ENCODE data around the gene RAD51B.

RAD51B gene

GRCh38 chr14:68463299-68463698, 643.7 kb downstream of the RAD51B start:
- Mint-ChIP-seq H3K4me1 (ENCODE audit: low read depth in 2 of 2) (peaks cover 3 to 6% of the 10 kb centered on the region in 2 donors), H3K9me3 (no peaks in the 10 kb centered on the region), H3K27ac (no peak overlapping the region), H3K4me3 (no peak overlapping the region), H3K27me3 (no peaks in the 10 kb centered on the region), H3K36me3 (ENCODE audit: insufficient read depth) (no peaks in the 10 kb centered on the region)
- no peak for DNase-seq
- no peak for ATAC-seq (replicated peaks)

- Mint-ChIP-seq H3K4me1 (ENCODE audit: low read depth in 2 of 2) (peaks cover 8 to 12% of the 10 kb centered on the region in 2 donors), H3K27ac (no peak overlapping the region), H3K36me3 (ENCODE audit: insufficient read depth) (no peaks in the 10 kb centered on the region), H3K27me3 (no peaks in the 10 kb centered on the region), H3K9me3 (no peaks in the 10 kb centered on the region), H3K4me3 (no peak overlapping the region)
- ATAC-seq (replicated peaks): no peak
- DNase-seq: no peak
These were observed 644.3 kb downstream of the RAD51B start for GRCh38 chr14:68463705-68464374.

GRCh38 chr14:68464711-68465110, 645.1 kb downstream of the RAD51B start:
- Mint-ChIP-seq H3K9me3 (no peaks in the 10 kb centered on the region), H3K36me3 (ENCODE audit: insufficient read depth) (no peaks in the 10 kb centered on the region), H3K27me3 (no peaks in the 10 kb centered on the region), H3K27ac (no peak overlapping the region), H3K4me1 (ENCODE audit: low read depth in 2 of 2) (peaks cover 13 to 19% of the 10 kb centered on the region in 2 donors), H3K4me3 (no peak overlapping the region)
- DNase-seq (no peak), ATAC-seq (replicated peaks) (no peak)

DNA sequence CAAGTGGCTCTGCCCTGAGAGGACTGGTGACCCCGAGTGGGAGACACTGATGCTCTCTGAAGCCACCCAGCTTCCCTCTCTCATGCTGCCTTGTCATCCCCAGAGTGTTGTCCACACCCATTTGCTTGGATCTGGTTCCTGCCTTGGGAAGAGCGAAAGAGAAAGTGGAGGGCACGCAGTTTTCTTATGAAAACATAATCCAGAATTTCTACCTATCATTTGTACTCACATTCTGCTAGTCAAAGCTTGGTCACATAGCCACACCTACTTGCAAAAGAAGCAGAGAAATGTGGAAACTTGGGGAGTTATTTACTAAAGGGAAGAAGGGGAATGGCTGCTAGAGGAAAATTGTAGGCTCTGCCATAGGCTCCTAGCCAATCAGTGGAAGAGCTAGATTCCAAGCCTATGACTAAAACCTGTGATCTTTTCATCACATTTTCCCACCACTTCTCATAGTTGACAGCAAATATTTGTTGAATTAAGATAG, 647.0 kb downstream of the RAD51B start:
- no peak overlapping the region for H3K27ac Mint-ChIP-seq
- no peak for DNase-seq

GRCh38 chr14:68467425-68467824, 647.8 kb downstream of the RAD51B start:
- H3K27me3 Mint-ChIP-seq: no peaks in the 10 kb centered on the region
- H3K4me3 Mint-ChIP-seq: no peak overlapping the region
- DNase-seq (no peak), ATAC-seq (replicated peaks) (no peak)
- H3K4me1 Mint-ChIP-seq (ENCODE audit: low read depth in 2 of 2): peaks cover 13 to 19% of the 10 kb centered on the region in 2 donors
- H3K27ac Mint-ChIP-seq: no peak overlapping the region
- H3K9me3 Mint-ChIP-seq: no peaks in the 10 kb centered on the region
- H3K36me3 Mint-ChIP-seq (ENCODE audit: insufficient read depth): no peaks in the 10 kb centered on the region

More for the DNA sequence above, 647.0 kb downstream of the RAD51B start:
- ATAC-seq (replicated peaks): no peak
- no peaks in the 10 kb centered on the region for H3K27me3 Mint-ChIP-seq
- H3K4me1 Mint-ChIP-seq (ENCODE audit: low read depth in 2 of 2): peaks cover 13 to 19% of the 10 kb centered on the region in 2 donors
- no peak overlapping the region for H3K4me3 Mint-ChIP-seq
- no peaks in the 10 kb centered on the region for H3K9me3 Mint-ChIP-seq
- no peaks in the 10 kb centered on the region for H3K36me3 Mint-ChIP-seq (ENCODE audit: insufficient read depth)

DNA sequence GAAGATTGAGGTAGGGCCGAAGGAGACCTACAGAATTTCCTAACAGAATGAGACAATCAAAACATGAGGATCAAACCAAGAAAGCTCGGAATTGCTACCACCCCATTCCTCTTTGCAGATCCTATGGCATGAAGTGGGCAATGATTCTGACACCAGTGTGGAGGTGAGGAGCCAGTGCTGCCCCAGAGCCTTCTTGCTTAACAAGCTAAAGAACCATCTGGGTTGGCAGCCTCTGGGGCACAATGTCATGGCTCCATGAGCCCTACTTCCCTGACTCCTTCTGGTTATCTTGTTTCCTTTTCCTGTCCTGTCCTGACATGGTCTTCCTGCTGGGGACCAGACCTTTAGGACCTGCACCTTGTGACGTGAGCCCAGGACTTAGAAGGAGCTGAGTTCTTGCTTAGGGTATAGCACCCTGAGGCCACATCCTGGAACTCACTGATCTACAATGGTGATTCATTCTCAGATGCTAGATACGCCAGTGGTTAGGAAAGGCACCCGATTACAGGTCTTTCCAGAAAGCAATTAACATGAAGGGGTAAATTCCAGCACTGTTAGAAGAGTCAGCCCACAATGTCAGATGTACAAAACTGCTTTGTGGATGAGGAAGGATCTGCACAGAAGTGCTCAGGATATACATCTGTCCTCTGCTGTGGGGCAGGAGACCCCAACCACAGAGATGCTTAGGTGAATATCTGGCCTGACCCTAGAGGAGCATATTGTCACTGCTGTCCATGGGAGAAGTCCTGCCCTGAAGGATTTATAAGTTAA, 649.0 kb downstream of the RAD51B start:
- Mint-ChIP-seq H3K9me3 (no peaks in the 10 kb centered on the region), H3K36me3 (ENCODE audit: insufficient read depth) (no peaks in the 10 kb centered on the region), H3K4me1 (ENCODE audit: low read depth in 2 of 2) (peaks cover 13 to 19% of the 10 kb centered on the region in 2 donors), H3K27me3 (no peaks in the 10 kb centered on the region), H3K4me3 (peak overlapping the region in 1 of 2 donors; percentile 2), H3K27ac (peak overlapping the region; percentile 69 to 81)
- DNase-seq: peak; percentile 3 to 14 (median 11)
- peak; percentile 98 for ATAC-seq (replicated peaks)

DNA sequence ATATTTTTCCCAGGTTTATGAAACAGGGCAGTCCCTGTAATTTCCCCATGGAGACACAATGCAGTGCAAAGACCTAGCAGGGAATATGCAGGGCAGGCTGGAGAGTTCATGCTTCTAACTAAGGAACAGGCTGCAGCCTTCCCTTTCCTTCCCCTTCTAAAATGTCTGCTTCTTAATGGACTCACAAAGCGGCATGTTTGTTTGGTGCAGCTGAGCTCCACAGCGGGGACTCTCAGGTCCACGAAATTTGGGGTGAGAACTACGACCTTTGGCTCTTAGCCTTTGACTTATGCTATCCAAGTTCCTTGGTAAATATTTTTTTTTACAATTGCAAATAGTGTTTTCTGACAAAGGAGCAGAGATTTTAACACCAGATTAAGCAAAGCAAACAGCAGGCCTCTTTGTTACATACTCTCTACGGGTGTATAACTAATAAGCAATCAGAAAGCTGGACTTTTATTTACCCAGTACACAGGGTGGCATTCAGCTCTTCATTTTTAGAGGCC, 649.7 kb downstream of the RAD51B start:
- H3K9me3 Mint-ChIP-seq: no peaks in the 10 kb centered on the region
- ATAC-seq (replicated peaks) (no peak), DNase-seq (no peak)
- peaks cover 13 to 19% of the 10 kb centered on the region in 2 donors for H3K4me1 Mint-ChIP-seq (ENCODE audit: low read depth in 2 of 2)
- H3K4me3 Mint-ChIP-seq: no peak overlapping the region
- peak overlapping the region; percentile 69 to 81 for H3K27ac Mint-ChIP-seq
- no peaks in the 10 kb centered on the region for H3K36me3 Mint-ChIP-seq (ENCODE audit: insufficient read depth)
- H3K27me3 Mint-ChIP-seq: no peaks in the 10 kb centered on the region

DNA sequence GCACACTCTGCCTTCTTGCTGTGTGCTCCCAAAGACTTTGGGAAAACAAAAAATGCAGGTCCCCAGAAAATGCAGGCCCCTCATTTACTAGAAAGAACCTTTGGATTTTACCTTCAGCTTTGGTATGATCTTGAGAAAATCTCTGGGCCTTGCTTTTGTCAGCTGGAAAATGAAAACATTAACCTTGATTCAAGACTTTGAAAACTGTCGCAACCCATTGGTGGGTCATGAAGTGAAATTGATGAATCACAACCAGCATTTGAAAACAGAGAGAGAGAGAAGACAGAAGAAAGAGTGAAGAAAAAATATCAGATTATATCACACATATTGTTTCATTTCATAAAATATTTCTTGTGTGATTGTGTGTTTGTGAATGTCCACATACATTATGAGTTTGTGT, 650.8 kb downstream of the RAD51B start:
- H3K4me1 Mint-ChIP-seq (ENCODE audit: low read depth in 2 of 2): peaks cover 13 to 16% of the 10 kb centered on the region in 2 donors
- no peaks in the 10 kb centered on the region for H3K36me3 Mint-ChIP-seq (ENCODE audit: insufficient read depth)
- no peak overlapping the region for H3K4me3 Mint-ChIP-seq
- DNase-seq: no peak
- ATAC-seq (replicated peaks): no peak
- H3K27ac Mint-ChIP-seq: peak overlapping the region in 1 of 2 donors; percentile 81
- no peaks in the 10 kb centered on the region for H3K9me3 Mint-ChIP-seq
- H3K27me3 Mint-ChIP-seq: no peaks in the 10 kb centered on the region

DNA sequence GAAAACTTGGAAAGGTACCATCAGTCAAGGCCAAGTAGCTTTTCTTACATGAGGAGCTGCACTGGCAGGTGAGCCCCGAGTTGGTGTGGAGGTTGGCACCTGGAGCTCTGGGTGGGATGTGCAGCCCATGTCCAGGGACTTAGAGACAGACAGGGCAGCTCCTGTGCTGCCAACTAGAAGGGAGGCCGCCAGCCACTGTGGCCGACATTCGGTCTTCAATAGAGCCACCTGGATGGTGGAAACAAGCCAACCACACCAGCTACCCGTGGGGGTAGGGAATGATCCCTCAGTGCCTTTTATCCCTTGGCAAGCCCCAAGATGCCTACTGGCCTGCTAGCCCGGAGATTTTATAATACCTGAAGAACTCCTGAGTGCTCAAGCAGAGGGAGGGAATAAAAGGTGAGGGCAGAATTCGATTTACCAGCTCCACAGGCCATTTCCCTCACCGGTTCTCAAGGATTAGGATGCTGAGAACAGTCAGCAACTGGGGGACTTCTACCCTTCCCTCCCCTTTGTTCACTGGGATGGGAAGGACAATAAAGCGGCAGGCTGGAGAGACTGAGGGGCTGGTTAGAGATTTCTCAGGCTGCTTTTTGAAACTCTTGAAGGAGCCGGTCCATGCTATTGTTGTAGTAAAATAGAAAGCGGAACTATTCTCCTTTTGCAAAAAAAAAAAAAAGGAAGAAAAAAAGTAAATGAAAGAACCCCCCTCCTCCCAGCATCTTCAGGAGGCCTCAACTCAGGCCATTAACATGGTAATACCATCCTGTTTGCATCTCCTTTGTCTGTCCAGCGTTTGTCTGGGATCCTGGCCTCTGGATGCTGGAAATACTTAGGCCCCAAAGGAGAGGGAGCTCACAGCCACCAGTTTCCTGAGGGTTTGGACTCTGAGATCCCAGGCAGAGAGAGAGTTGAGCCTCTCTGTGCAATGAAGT, 651.7 kb downstream of the RAD51B start:
- Mint-ChIP-seq H3K4me3 (no peak overlapping the region), H3K9me3 (no peaks in the 10 kb centered on the region), H3K27me3 (no peaks in the 10 kb centered on the region), H3K36me3 (ENCODE audit: insufficient read depth) (no peaks in the 10 kb centered on the region), H3K4me1 (ENCODE audit: low read depth in 2 of 2) (peaks cover 13 to 15% of the 10 kb centered on the region in 2 donors), H3K27ac (peak overlapping the region in 1 of 2 donors; percentile 49)
- DNase-seq (no peak), ATAC-seq (replicated peaks) (no peak)

DNA sequence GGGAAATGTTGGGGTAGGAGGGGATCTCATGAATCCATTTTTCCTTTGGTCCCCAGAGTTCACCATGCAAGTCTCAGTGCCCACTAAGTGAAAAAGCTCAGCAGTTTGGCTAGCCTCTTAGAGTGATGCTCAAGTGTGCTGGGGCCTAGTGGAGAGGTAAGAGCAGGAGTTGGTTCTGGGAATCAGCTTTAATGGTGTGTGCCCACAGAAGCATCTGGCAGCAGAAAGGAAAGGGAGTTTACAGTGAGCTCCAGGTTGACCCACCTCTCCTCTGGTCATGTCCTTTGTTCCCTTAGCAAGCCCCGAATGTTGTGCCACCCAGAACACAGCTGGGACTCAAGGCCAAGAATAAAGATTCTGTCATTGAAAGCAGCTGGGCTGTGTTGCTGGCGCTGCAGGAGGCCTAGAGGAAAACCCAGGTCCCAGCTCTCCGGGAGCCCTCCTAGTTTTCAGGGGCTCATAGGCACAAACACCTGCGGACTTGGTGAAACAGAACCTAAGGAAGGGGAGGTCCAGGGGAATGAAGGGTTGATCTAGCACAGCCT, 652.5 kb downstream of the RAD51B start:
- Mint-ChIP-seq H3K27ac (peak overlapping the region in 1 of 2 donors; percentile 49), H3K27me3 (no peaks in the 10 kb centered on the region), H3K4me1 (ENCODE audit: low read depth in 2 of 2) (peaks cover 13 to 15% of the 10 kb centered on the region in 2 donors), H3K9me3 (no peaks in the 10 kb centered on the region), H3K4me3 (no peak overlapping the region), H3K36me3 (ENCODE audit: insufficient read depth) (no peaks in the 10 kb centered on the region)
- DNase-seq: no peak
- no peak for ATAC-seq (replicated peaks)

- Mint-ChIP-seq H3K27ac (no peak overlapping the region), H3K4me3 (no peak overlapping the region), H3K36me3 (ENCODE audit: insufficient read depth) (no peaks in the 10 kb centered on the region), H3K4me1 (ENCODE audit: low read depth in 2 of 2) (peaks cover 12 to 15% of the 10 kb centered on the region in 2 donors), H3K9me3 (no peaks in the 10 kb centered on the region), H3K27me3 (no peaks in the 10 kb centered on the region)
- ATAC-seq (replicated peaks) (no peak), DNase-seq (no peak)
These were observed 653.5 kb downstream of the RAD51B start for GRCh38 chr14:68473069-68473468.

DNA sequence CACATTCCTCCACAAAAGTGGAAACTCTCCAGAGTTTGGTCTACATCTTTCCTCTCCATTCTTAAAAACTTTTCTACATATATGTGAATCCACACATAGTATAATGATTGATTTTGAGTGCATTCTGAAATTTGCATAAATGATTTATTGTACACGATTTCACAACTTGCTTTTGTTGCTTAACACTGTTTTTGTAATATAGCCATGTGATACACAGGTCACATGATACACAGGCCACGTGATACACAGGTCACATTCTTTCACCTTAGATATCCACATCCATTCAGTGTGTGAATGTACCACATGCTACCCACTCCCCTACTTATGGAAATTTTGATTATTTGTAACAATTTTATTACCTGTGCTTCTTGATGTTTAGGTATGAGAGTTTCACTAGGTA, 654.2 kb downstream of the RAD51B start:
- Mint-ChIP-seq H3K36me3 (ENCODE audit: insufficient read depth) (no peaks in the 10 kb centered on the region), H3K4me3 (no peak overlapping the region), H3K27ac (no peak overlapping the region), H3K9me3 (no peaks in the 10 kb centered on the region), H3K4me1 (ENCODE audit: low read depth in 2 of 2) (peaks cover 5 to 7% of the 10 kb centered on the region in 2 donors), H3K27me3 (no peaks in the 10 kb centered on the region)
- ATAC-seq (replicated peaks) (no peak), DNase-seq (no peak)

DNA sequence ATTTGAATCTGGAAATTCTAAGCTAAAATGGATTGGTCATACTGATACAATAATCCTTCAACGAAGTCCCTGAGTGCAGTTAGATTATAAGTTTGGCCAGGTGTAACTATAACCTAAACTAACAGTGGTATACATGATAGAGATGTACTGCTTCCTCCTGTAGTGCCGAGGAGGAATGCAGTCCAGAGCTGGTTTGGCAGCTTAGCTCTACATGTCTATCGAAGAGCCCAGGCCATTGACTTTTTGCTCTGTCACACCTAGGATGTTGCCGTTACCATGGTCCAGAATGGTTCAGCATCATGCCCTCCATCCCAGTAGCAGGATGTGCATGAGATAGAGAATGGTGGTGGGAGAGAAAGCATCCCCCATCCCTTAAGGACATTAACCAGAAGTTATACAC, 655.2 kb downstream of the RAD51B start:
- H3K4me3 Mint-ChIP-seq: no peak overlapping the region
- ATAC-seq (replicated peaks) (no peak), DNase-seq (no peak)
- no peak overlapping the region for H3K27ac Mint-ChIP-seq
- no peaks in the 10 kb centered on the region for H3K27me3 Mint-ChIP-seq
- no peaks in the 10 kb centered on the region for H3K4me1 Mint-ChIP-seq (ENCODE audit: low read depth in 2 of 2)
- H3K36me3 Mint-ChIP-seq (ENCODE audit: insufficient read depth): no peaks in the 10 kb centered on the region
- H3K9me3 Mint-ChIP-seq: no peaks in the 10 kb centered on the region

Data from effector memory CD8-positive, alpha-beta T cell (primary cell).